DOHH2 (cell line): Measurements from ENCODE around the gene TEX52.

Experiments used
- H3F3A ChIP-seq: fragments of 200-600 bp; sonication (generic), shearing (Covaris generic); 2 replicates; pipeline ENCODE4 v1.6.0; 2016; ENCODE audit warnings: antibody characterized with exemption, mild to moderate bottlenecking; ENCODE audit not compliant: control insufficient read depth, insufficient read depth
- H3K27ac ChIP-seq: fragments of 200-600 bp; sonication (generic); 2 replicates; pipeline ENCODE4 v1.5.1; 2014; ENCODE audit warnings: low read depth, mild to moderate bottlenecking, low read length, moderate library complexity
- H3K27me3 ChIP-seq: fragments of 200-600 bp; sonication (generic); 2 replicates; pipeline ENCODE4 v1.6.1; 2014; ENCODE audit warnings: mild to moderate bottlenecking, low read length, mixed read lengths; ENCODE audit not compliant: control insufficient read depth
- H3K36me3 ChIP-seq: fragments of 200-600 bp; sonication (generic); 2 replicates; pipeline ENCODE4 v1.6.1; 2014; ENCODE audit warnings: mild to moderate bottlenecking, low read length, moderate library complexity, mixed read lengths; ENCODE audit not compliant: control insufficient read depth
- H3K4me1 ChIP-seq: fragments of 200-600 bp; sonication (generic); 2 replicates; pipeline ENCODE4 v1.6.1; 2014; ENCODE audit warnings: mild to moderate bottlenecking, low read length, mixed read lengths; ENCODE audit not compliant: control insufficient read depth
- H3K4me2 ChIP-seq: fragments of 200-600 bp; sonication (generic); 2 replicates; pipeline ENCODE4 v1.6.0; 2014; ENCODE audit warnings: mild to moderate bottlenecking, low read length, moderate library complexity
- H3K4me3 ChIP-seq: fragments of 200-600 bp; sonication (generic); 2 replicates; pipeline ENCODE4 v1.5.1; 2014; ENCODE audit warnings: mild to moderate bottlenecking, low read length, mixed read lengths
- H3K79me2 ChIP-seq: fragments of 200-600 bp; sonication (generic); 2 replicates; pipeline ENCODE4 v1.6.1; 2014; ENCODE audit warnings: mild to moderate bottlenecking, low read length, mixed read lengths; ENCODE audit not compliant: control insufficient read depth
- H3K9me2 ChIP-seq: fragments of 200-600 bp; sonication (generic); replicated peaks from 2 replicates; pipeline ENCODE4 v1.6.1; 2014; ENCODE audit warnings: mild to moderate bottlenecking, low read length, mixed read lengths; ENCODE audit not compliant: control insufficient read depth
- H3K9me3 ChIP-seq: fragments of 200-600 bp; sonication (generic); 2 replicates; pipeline ENCODE4 v1.6.1; 2014; ENCODE audit warnings: antibody characterized with exemption, low read length, mixed read lengths; ENCODE audit not compliant: control insufficient read depth, insufficient read depth
- H4K20me1 ChIP-seq: fragments of 200-600 bp; sonication (generic); 2 replicates; pipeline ENCODE4 v1.6.0; 2014; ENCODE audit warnings: low read depth, mild to moderate bottlenecking, antibody characterized with exemption, low read length, moderate library complexity; ENCODE audit not compliant: control insufficient read depth, insufficient read depth
- CTCF ChIP-seq: fragments of 200-600 bp; sonication (generic); IDR thresholded peaks from one replicate; pipeline ENCODE4 v1.5.1; 2014; ENCODE audit warnings: antibody characterized with exemption, mild to moderate bottlenecking, low read depth, low read length; ENCODE audit not compliant: poor library complexity, severe bottlenecking
- EZH2phosphoT487 ChIP-seq: fragments of 200-600 bp; sonication (generic); IDR thresholded peaks from 2 replicates; pipeline ENCODE4 v1.6.1; 2017; ENCODE audit warnings: borderline replicate concordance, mild to moderate bottlenecking, antibody characterized with exemption, low read length, moderate library complexity, mixed read lengths

Gene TEX52

GRCh38 chr12:2890388-2891239 is 33.8 kb upstream of the TEX52 start, which contains the start of gene TULP3:
Gene TULP3 (plus strand): TSS chr12:2890891. CDS start chr12:2890948, 57 bp downstream.
- Histone ChIP-seq H3F3A (peaks cover 12% of the 10 kb centered on the region; the same call in 1 of the 2 replicates), H3K4me3 (peak within 1 kb of the TSS; percentile 84), H3K9me2 (no peaks in the 10 kb centered on the region), H3K27ac (peak within 1 kb of the TSS; percentile 51), H3K9me3 (no peaks in the 10 kb centered on the region), H4K20me1 (no peaks in the 10 kb centered on the region), H3K27me3 (no peaks in the 10 kb centered on the region), H3K4me2 (peak within 1 kb of the TSS; percentile 99), H3K36me3 (peaks cover 31% of the 10 kb centered on the region), H3K4me1 (peaks cover 16% of the 10 kb centered on the region), H3K79me2 (peaks cover 26% of the 10 kb centered on the region)
- TF ChIP-seq CTCF, result no peak
- TF ChIP-seq EZH2phosphoT487, result no peak

GRCh38 chr12:2890001-2890387 is 33.2 kb upstream of the TEX52 start:
- TF ChIP-seq EZH2phosphoT487, result no peak
- TF ChIP-seq CTCF, result no peak
- peaks cover 21% of the 10 kb centered on the region for H3K4me1 ChIP-seq
- peak overlapping the region; percentile 99 for H3K4me2 ChIP-seq

GRCh38 chr12:2886768-2887450 is 30.1 kb upstream of the TEX52 start:
- Histone ChIP-seq H3K36me3 (peaks cover 38% of the 10 kb centered on the region), H3K79me2 (peaks cover 40% of the 10 kb centered on the region), H3K9me3 (no peaks in the 10 kb centered on the region), H3K4me2 (no peak overlapping the region), H3K27me3 (no peaks in the 10 kb centered on the region), H3K4me3 (no peak overlapping the region), H3K9me2 (no peaks in the 10 kb centered on the region), H4K20me1 (no peaks in the 10 kb centered on the region), H3F3A (peaks cover 9% of the 10 kb centered on the region; the same call in 1 of the 2 replicates), H3K4me1 (peaks cover 22% of the 10 kb centered on the region), H3K27ac (no peak overlapping the region)
- TF ChIP-seq CTCF (no peak), EZH2phosphoT487 (no peak)

More at GRCh38 chr12:2890001-2890387, 33.2 kb upstream of the TEX52 start:
- peaks cover 25% of the 10 kb centered on the region for H3K79me2 ChIP-seq
- peak overlapping the region; percentile 51 for H3K27ac ChIP-seq
- no peaks in the 10 kb centered on the region for H3K27me3 ChIP-seq
- peaks cover 12% of the 10 kb centered on the region; the same call in 1 of the 2 replicates for H3F3A ChIP-seq
- peaks cover 33% of the 10 kb centered on the region for H3K36me3 ChIP-seq
- H4K20me1 ChIP-seq, result no peaks in the 10 kb centered on the region
- no peaks in the 10 kb centered on the region for H3K9me3 ChIP-seq
- H3K4me3 ChIP-seq, result peak overlapping the region; percentile 84
- H3K9me2 ChIP-seq, result no peaks in the 10 kb centered on the region
